H1 (cell line): ENCODE data around the gene SUGP2. TPM values are rescaled to one million over a fixed set of nuclear protein-coding genes. Genes with fewer than 3 reads are reported as not detected.

ENCODE experiments used
- CTCF ChIA-PET: fragments of 300-600 bp; sonication (Branson Sonifier 250); formaldehyde crosslinking; loops from one replicate; lab custom pipeline; 2021; ENCODE audit not compliant: partially characterized antibody; lab: Charles Lee
- POLR2A ChIA-PET: fragments of 300-600 bp; sonication (Branson Sonifier 250); formaldehyde crosslinking; loops from one replicate; lab custom pipeline; 2021; ENCODE audit warnings: inconsistent platforms; ENCODE audit not compliant: partially characterized antibody; lab: Charles Lee
- DNase-seq, 2 experiments: peaks; one replicate each; pipeline versions ENCODE4 v3.0.0 to v3.0.0-alpha.2; 2010 to 2022; ENCODE audit warnings: low spot score in 2 of 2, low read depth in 1 of 2, mixed read lengths in 1 of 2
- FAIRE-seq: peaks from 2 replicates; lab custom pipeline; 2011; peaks lifted over from hg19 to GRCh38; lab: Jason Lieb, UNC
- H2AFZ ChIP-seq: 2 replicates; pipeline ENCODE4 v1.8.1; 2012; ENCODE audit warnings: low read length, inconsistent platforms
- H2AK5ac ChIP-seq: 2 replicates; pipeline ENCODE4 v1.6.1; 2013; ENCODE audit warnings: low read depth, low read length
- H2BK120ac ChIP-seq: replicated peaks from 2 replicates; pipeline ENCODE3; 2013; ENCODE audit warnings: low read depth, low read length, inconsistent platforms
- H2BK12ac ChIP-seq: 2 replicates; pipeline ENCODE4 v1.6.1; 2013; ENCODE audit warnings: low read depth, low read length
- H2BK15ac ChIP-seq: 2 replicates; pipeline ENCODE4 v1.6.1; 2013; ENCODE audit warnings: low read length
- H2BK20ac ChIP-seq: 2 replicates; pipeline ENCODE4 v1.6.1; 2013; ENCODE audit warnings: low read length
- H2BK5ac ChIP-seq: 2 replicates; pipeline ENCODE4 v1.6.1; 2013; ENCODE audit warnings: low read depth, low read length
- H3K14ac ChIP-seq: 2 replicates; pipeline ENCODE4 v1.6.1; 2013; ENCODE audit warnings: inconsistent platforms; ENCODE audit not compliant: insufficient read length
- H3K18ac ChIP-seq: 2 replicates; pipeline ENCODE4 v1.6.1; 2013; ENCODE audit warnings: low read length; ENCODE audit errors: extremely low read depth
- H3K23ac ChIP-seq: 2 replicates; pipeline ENCODE4 v1.6.1; 2013; ENCODE audit warnings: inconsistent platforms; ENCODE audit not compliant: insufficient read length
- H3K23me2 ChIP-seq: 2 replicates; pipeline ENCODE4 v1.6.1; 2013; ENCODE audit warnings: low read depth, low read length
- H3K27ac ChIP-seq: 2 replicates; pipeline ENCODE4 v1.6.1; 2011; ENCODE audit warnings: low read depth, low read length, inconsistent platforms
- H3K27me3 ChIP-seq, 4 experiments: replicated peaks in 1 of 4; 1 replicate in 1 of 4; 2 replicates in 3 of 4; pipeline versions ENCODE4 v1.6.1 to v1.8.1; 2011 to 2013; ENCODE audit warnings: low read length in 3 of 4, mild to moderate bottlenecking in 3 of 4, inconsistent platforms in 2 of 4, mixed read lengths in 2 of 4, moderate library complexity in 1 of 4; ENCODE audit not compliant: control insufficient read depth in 3 of 4, insufficient read depth in 3 of 4; ENCODE audit errors: extremely low read depth in 1 of 4
- H3K36me3 ChIP-seq, 4 experiments: 2 replicates each; pipeline versions ENCODE4 v1.6.1 to v1.8.1; 2011 to 2013; ENCODE audit warnings: mild to moderate bottlenecking in 4 of 4, low read length in 3 of 4, moderate library complexity in 2 of 4, control low read depth in 1 of 4, inconsistent platforms in 1 of 4; ENCODE audit not compliant: insufficient read depth in 4 of 4, control insufficient read depth in 2 of 4
- H3K4ac ChIP-seq: replicated peaks from 2 replicates; pipeline ENCODE3; 2013; ENCODE audit warnings: low read length, low read depth, mixed read lengths, inconsistent platforms; ENCODE audit not compliant: insufficient read length
- H3K4me1 ChIP-seq, 4 experiments: replicated peaks in 1 of 4; 1 replicate in 1 of 4; 2 replicates in 3 of 4; pipeline versions ENCODE4 v1.6.1 to v1.8.1; 2011 to 2013; ENCODE audit warnings: low read length in 3 of 4, inconsistent platforms in 2 of 4, mixed read lengths in 1 of 4; ENCODE audit not compliant: insufficient read depth in 4 of 4, control insufficient read depth in 3 of 4
- H3K4me2 ChIP-seq, 2 experiments: 2 replicates each; pipeline versions ENCODE4 v1.6.1 to v1.8.1; 2011 to 2013; ENCODE audit warnings: low read depth in 2 of 2, low read length in 2 of 2, control low read depth in 1 of 2, inconsistent platforms in 1 of 2, mild to moderate bottlenecking in 1 of 2; ENCODE audit not compliant: insufficient read depth in 1 of 2
- H3K4me3 ChIP-seq, 4 experiments: fragments of 200-600, 300-600 bp in 1 of 4; sonication (generic), shearing (Covaris generic), sonication (Bioruptor Twin) in 1 of 4; 2 replicates each; pipeline versions ENCODE4 v1.5.1 to v1.8.1; 2011 to 2016; ENCODE audit warnings: low read length in 4 of 4, low read depth in 3 of 4, control low read depth in 2 of 4, inconsistent platforms in 2 of 4, mild to moderate bottlenecking in 2 of 4, mixed read lengths in 1 of 4, moderate library complexity in 1 of 4; ENCODE audit not compliant: insufficient read depth in 2 of 4; ENCODE audit errors: extremely low read depth in 1 of 4
- H3K56ac ChIP-seq: replicated peaks from 2 replicates; pipeline ENCODE3; 2013; ENCODE audit warnings: low read depth, mild to moderate bottlenecking, mixed read lengths, low read length, inconsistent platforms; ENCODE audit not compliant: insufficient read length
- H3K79me1 ChIP-seq: 2 replicates; pipeline ENCODE4 v1.6.1; 2013; ENCODE audit warnings: low read depth, low read length, control low read depth
- H3K79me2 ChIP-seq, 2 experiments: 2 replicates each; pipeline versions ENCODE4 v1.6.1 to v1.8.1; 2012 to 2013; ENCODE audit warnings: low read length in 2 of 2, mild to moderate bottlenecking in 2 of 2, inconsistent platforms in 1 of 2; ENCODE audit not compliant: insufficient read depth in 2 of 2, control insufficient read depth in 1 of 2
- H3K9ac ChIP-seq, 4 experiments: replicated peaks in 1 of 4; 1 replicate in 1 of 4; 2 replicates in 3 of 4; pipeline versions ENCODE4 v1.6.1 to v1.8.1; 2011 to 2013; ENCODE audit warnings: low read depth in 3 of 4, low read length in 3 of 4, control low read depth in 2 of 4, mild to moderate bottlenecking in 2 of 4, moderate library complexity in 2 of 4, inconsistent platforms in 1 of 4; ENCODE audit errors: extremely low read depth in 1 of 4
- H3K9me3 ChIP-seq, 2 experiments: 2 replicates each; pipeline versions ENCODE4 v1.6.1 to v1.8.1; 2012 to 2013; ENCODE audit warnings: mild to moderate bottlenecking in 2 of 2, moderate library complexity in 2 of 2, control low read depth in 1 of 2, inconsistent platforms in 1 of 2, low read depth in 1 of 2, low read length in 1 of 2, mixed read lengths in 1 of 2; ENCODE audit not compliant: insufficient read depth in 2 of 2
- H4K20me1 ChIP-seq, 2 experiments: replicated peaks in 1 of 2; 2 replicates each; pipeline versions ENCODE3 to v1.8.1; 2011 to 2013; ENCODE audit warnings: inconsistent platforms in 2 of 2, low read length in 2 of 2, mild to moderate bottlenecking in 1 of 2; ENCODE audit not compliant: insufficient read depth in 2 of 2, control insufficient read depth in 1 of 2
- H4K5ac ChIP-seq: 2 replicates; pipeline ENCODE4 v1.6.1; 2013; ENCODE audit warnings: low read length, low read depth, mixed read lengths, inconsistent platforms; ENCODE audit not compliant: insufficient read length
- H4K8ac ChIP-seq: 2 replicates; pipeline ENCODE4 v1.8.0; 2013; ENCODE audit warnings: mild to moderate bottlenecking, moderate library complexity, low read length, inconsistent platforms; ENCODE audit not compliant: insufficient read depth; ENCODE audit errors: extremely low read depth
- H4K91ac ChIP-seq: replicated peaks from 2 replicates; pipeline ENCODE3; 2013; ENCODE audit warnings: low read length, mixed read lengths, inconsistent platforms; ENCODE audit not compliant: insufficient read length
- ASH2L ChIP-seq: fragments of 200-600, 300-600 bp; sonication (generic); IDR thresholded peaks from one replicate; pipeline ENCODE4 v1.7.1; 2017; ENCODE audit warnings: low read length
- CEBPB ChIP-seq: IDR thresholded peaks from 2 replicates; pipeline ENCODE4 v1.6.1; 2012; ENCODE audit warnings: low read depth, low read length
- CHD1 ChIP-seq: IDR thresholded peaks from 2 replicates; pipeline ENCODE4 v1.6.1; 2012; ENCODE audit warnings: low read depth, low read length, improper control_type of control experiment
- EP300 ChIP-seq, 2 experiments: IDR thresholded peaks; 1 replicate in 1 of 2; 2 replicates in 1 of 2; pipeline ENCODE4 v1.6.1; 2011 to 2012; ENCODE audit warnings: low read depth in 2 of 2, low read length in 2 of 2, mild to moderate bottlenecking in 2 of 2, borderline replicate concordance in 1 of 2, inconsistent platforms in 1 of 2, moderate library complexity in 1 of 2
- GTF2F1 ChIP-seq: IDR thresholded peaks from 2 replicates; pipeline ENCODE4 v1.6.1; 2012; ENCODE audit warnings: low read depth, low read length, improper control_type of control experiment, borderline replicate concordance
- JUND ChIP-seq: IDR thresholded peaks from 2 replicates; pipeline ENCODE4 v1.6.1; 2011; ENCODE audit warnings: mild to moderate bottlenecking, improper control_type of control experiment, low read length
- RBBP5 ChIP-seq: IDR thresholded peaks from 2 replicates; pipeline ENCODE4 v1.7.1; 2012; ENCODE audit warnings: low read depth, mild to moderate bottlenecking, inconsistent platforms, low read length, moderate library complexity, borderline replicate concordance
- RFX5 ChIP-seq: IDR thresholded peaks from 2 replicates; pipeline ENCODE4 v1.6.1; 2011; ENCODE audit warnings: low read depth, low read length, improper control_type of control experiment, borderline replicate concordance
- SP2 ChIP-seq: IDR thresholded peaks from 2 replicates; pipeline ENCODE4 v1.6.1; 2012; ENCODE audit warnings: mild to moderate bottlenecking, low read length, inconsistent platforms
- SP4 ChIP-seq: IDR thresholded peaks from 2 replicates; pipeline ENCODE4 v1.6.1; 2012; ENCODE audit warnings: low read length, inconsistent platforms
- SRF ChIP-seq: IDR thresholded peaks from 2 replicates; pipeline ENCODE4 v1.6.1; 2011; ENCODE audit warnings: mild to moderate bottlenecking, low read depth, low read length, moderate library complexity
- TBP ChIP-seq: IDR thresholded peaks from 2 replicates; pipeline ENCODE4 v1.6.1; 2011; ENCODE audit warnings: low read depth, low read length, improper control_type of control experiment
- ZNF274 ChIP-seq: IDR thresholded peaks from 2 replicates; pipeline ENCODE4 v1.7.0; 2012; ENCODE audit warnings: low read length, borderline replicate concordance; ENCODE audit errors: extremely low read depth
- WGBS, 2 experiments: shearing (Covaris generic) in 1 of 2; methylation state at CpG; one replicate each; pipeline versions ENCODE4 v1.1.6 to v1.1.7; 2013 to 2015; ENCODE audit warnings: low lambda C conversion rate in 2 of 2, mixed read lengths in 2 of 2, inconsistent platforms in 1 of 2, low coverage in 1 of 2, missing lambda C conversion rate in 1 of 2; ENCODE audit not compliant: insufficient replicate concordance in 2 of 2, insufficient coverage in 1 of 2, insufficient read length in 1 of 2; ENCODE audit errors: extremely low coverage in 1 of 2, missing lambda C conversion rate in 1 of 2; 5-methylcytosine and 5-hydroxymethylcytosine counted together
- polyA plus RNA-seq, 7 experiments: library from polyadenylated mRNA; depleted of rRNA in 3 of 7; stranded (reverse) in 5 of 7; unstranded in 2 of 7; fragments of >200 nt in 5 of 7; fragments of 200-250 nt in 2 of 7; gene quantifications; 1 replicate in 5 of 7; 2 replicates in 1 of 7; 4 replicates in 1 of 7; pipeline versions ENCODE4 v1.2.1 to v1.2.3, GENCODE V29; 2011 to 2013; ENCODE audit warnings: missing spikeins in 2 of 7, mixed read lengths in 2 of 7
- total RNA-seq: library from RNA; stranded (reverse); fragmentation: NEBNext Ultra II Directional; extraction: Animal tissue kit (Norgen Biotek cat#: 25700); gene quantifications from 2 replicates; pipeline ENCODE4 v1.2.1, GENCODE V29; 2021

The SUGP2 gene
- total and polyA plus RNA-seq, 2 of the 8 experiments (the other 6 are each of a cell fraction or from before 2014, with no cell fraction given), result 57.7 to 114 TPM

- H3K79me1 ChIP-seq, result peaks cover 4% of the 10 kb centered on the region; the same call in 1 of the 2 replicates
- peaks cover 13 to 31% of the 10 kb centered on the region in 2 experiments for H4K20me1 ChIP-seq
- no peak overlapping the region for H3K14ac ChIP-seq
- no peak overlapping the region for H3K9ac ChIP-seq
- H4K8ac ChIP-seq, result no peak overlapping the region
- no peak overlapping the region for H3K27ac ChIP-seq
- no peak overlapping the region for H2BK120ac ChIP-seq
- H2AFZ ChIP-seq, result no peak overlapping the region
- H4K5ac ChIP-seq, result no peak overlapping the region
- no peaks in the 10 kb centered on the region; a peak in 1 of 7 replicates for H3K27me3 ChIP-seq
- no peak overlapping the region for H3K56ac ChIP-seq
- no peak for TF ChIP-seq RFX5
- TF ChIP-seq JUND, result no peak
- TF ChIP-seq CEBPB, result no peak
- TF ChIP-seq SP2, result no peak
- TF ChIP-seq CHD1, result no peak
- no peak for TF ChIP-seq SRF
- TF ChIP-seq GTF2F1, result no peak
- TF ChIP-seq SP4, result no peak
- TF ChIP-seq EP300 (IDR thresholded peaks at IDR 0.05; ENCODE audit: borderline replicate concordance in 1 of 2, low read depth in 2 of 2, low read length in 2 of 2), result no peak
- no peak for TF ChIP-seq ASH2L
- no peak for TF ChIP-seq ZNF274
- TF ChIP-seq TBP, result no peak
- TF ChIP-seq RBBP5, result no peak
- H3K4me3 ChIP-seq, result no peak overlapping the region
- H2BK20ac ChIP-seq, result no peak overlapping the region
- no peak overlapping the region for H4K91ac ChIP-seq
- H2BK5ac ChIP-seq, result no peak overlapping the region
- no peaks in the 10 kb centered on the region for H3K4me1 ChIP-seq
- CTCF ChIA-PET, result interaction anchor here (0.7 to 6.8 kb wide), 21 partner anchors 8 to 168 kb away, joined by 3 to 58 read pairs (median 11); no protein-coding TSS in a partner anchor
- no peak overlapping the region for H3K4ac ChIP-seq
- H3K9me3 ChIP-seq, result no peaks in the 10 kb centered on the region
- no peak for DNase-seq
- no peak overlapping the region for H2BK12ac ChIP-seq
- H3K23ac ChIP-seq, result no peak overlapping the region
- no peak for FAIRE-seq
- WGBS, 2 experiments, result 92% methylated on average over 1 of the region's 1 CpG; no CpG with 5 or more reads in 1 of the 2 experiments
- no peak overlapping the region for H3K4me2 ChIP-seq
- no peaks in the 10 kb centered on the region for H3K79me2 ChIP-seq
- no peaks in the 10 kb centered on the region for H3K23me2 ChIP-seq
- H3K18ac ChIP-seq, result no peak overlapping the region
- H3K36me3 ChIP-seq, result peaks cover 24 to 49% (median 44%) of the 10 kb centered on the region in 4 experiments
- H2AK5ac ChIP-seq, result no peak overlapping the region
- POLR2A ChIA-PET, result interaction anchor here (0.7 to 2.9 kb wide), 3 partner anchors 10 to 58 kb away, joined by 3 to 14 read pairs (median 3); partner anchors contain the start of gene SLC25A42
- no peak overlapping the region for H2BK15ac ChIP-seq
These were observed 19.6 kb upstream of the SUGP2 start for GRCh38 chr19:19052921-19053320.
